ENCODE data around the gene GCN1.

- TF ChIP-seq, protein P1, sequence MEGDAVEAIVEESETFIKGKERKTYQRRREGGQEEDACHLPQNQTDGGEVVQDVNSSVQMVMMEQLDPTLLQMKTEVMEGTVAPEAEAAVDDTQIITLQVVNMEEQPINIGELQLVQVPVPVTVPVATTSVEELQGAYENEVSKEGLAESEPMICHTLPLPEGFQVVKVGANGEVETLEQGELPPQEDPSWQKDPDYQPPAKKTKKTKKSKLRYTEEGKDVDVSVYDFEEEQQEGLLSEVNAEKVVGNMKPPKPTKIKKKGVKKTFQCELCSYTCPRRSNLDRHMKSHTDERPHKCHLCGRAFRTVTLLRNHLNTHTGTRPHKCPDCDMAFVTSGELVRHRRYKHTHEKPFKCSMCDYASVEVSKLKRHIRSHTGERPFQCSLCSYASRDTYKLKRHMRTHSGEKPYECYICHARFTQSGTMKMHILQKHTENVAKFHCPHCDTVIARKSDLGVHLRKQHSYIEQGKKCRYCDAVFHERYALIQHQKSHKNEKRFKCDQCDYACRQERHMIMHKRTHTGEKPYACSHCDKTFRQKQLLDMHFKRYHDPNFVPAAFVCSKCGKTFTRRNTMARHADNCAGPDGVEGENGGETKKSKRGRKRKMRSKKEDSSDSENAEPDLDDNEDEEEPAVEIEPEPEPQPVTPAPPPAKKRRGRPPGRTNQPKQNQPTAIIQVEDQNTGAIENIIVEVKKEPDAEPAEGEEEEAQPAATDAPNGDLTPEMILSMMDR (IDR thresholded peaks at IDR 0.05), result no peak
- no peak for TF ChIP-seq POLR2AphosphoS5 (IDR thresholded peaks at IDR 0.05; ENCODE audit: insufficient read depth in 1 of 2, low read depth in 1 of 2)
Measured at GRCh38 chr12:120142231-120142877, 52.2 kb downstream of the GCN1 start.
